HepG2 (cell line): ENCODE data around the gene PHKG1. TPM values are rescaled to one million over a fixed set of nuclear protein-coding genes. Genes with fewer than 3 reads are reported as not detected.

Experiments used
- ARID5B ChIP-seq: IDR thresholded peaks from 2 replicates; pipeline ENCODE4 v1.4.0; 2020; ENCODE audit warnings: mild to moderate bottlenecking, missing genetic modification reagents
- CBX2 ChIP-seq, 2 experiments: fragments of 200-600 bp in 1 of 2; sonication (generic); formaldehyde crosslinking in 1 of 2; IDR thresholded peaks; 2 replicates each; pipeline versions ENCODE4 v1.7.0 to v1.8.1; 2018 to 2022; ENCODE audit warnings: low read depth in 2 of 2, low read length in 1 of 2, mild to moderate bottlenecking in 1 of 2, missing genetic modification reagents in 1 of 2
- HNRNPL ChIP-seq: fragments of 200-400 bp; formaldehyde crosslinking; IDR thresholded peaks from 2 replicates; pipeline ENCODE4 v1.6.1; 2017; ENCODE audit warnings: mild to moderate bottlenecking, low read depth, low read length
- KAT7 ChIP-seq: IDR thresholded peaks from 2 replicates; pipeline ENCODE4 v1.6.1; 2018; ENCODE audit warnings: borderline replicate concordance, missing compliant biosample characterization
- KLF16 ChIP-seq, 2 experiments: sonication (generic) in 1 of 2; formaldehyde crosslinking in 1 of 2; IDR thresholded peaks; 2 replicates each; pipeline versions ENCODE4 v1.6.1 to v1.8.0; 2016 to 2023; ENCODE audit warnings: missing genetic modification reagents in 2 of 2, missing compliant biosample characterization in 1 of 2
- MAFG ChIP-seq: sonication (generic); formaldehyde crosslinking; IDR thresholded peaks from 2 replicates; pipeline ENCODE4 v1.5.1; 2020; ENCODE audit warnings: mild to moderate bottlenecking, missing genetic modification reagents
- NR2C2 ChIP-seq: sonication (generic); formaldehyde crosslinking; IDR thresholded peaks from 2 replicates; pipeline ENCODE4 v1.4.0; 2020; ENCODE audit warnings: missing genetic modification reagents, mild to moderate bottlenecking, moderate library complexity, borderline replicate concordance
- RFX5 ChIP-seq: IDR thresholded peaks from 2 replicates; pipeline ENCODE4 v1.6.1; 2011; ENCODE audit warnings: low read depth, low read length, improper control_type of control experiment
- SOX6 ChIP-seq, 2 experiments: fragments of 450-650 bp in 1 of 2; sonication (generic) in 1 of 2; formaldehyde crosslinking in 1 of 2; IDR thresholded peaks; 2 replicates each; pipeline versions ENCODE4 v1.4.0 to v1.6.1; 2017 to 2020; ENCODE audit warnings: antibody characterized with exemption in 1 of 2, mild to moderate bottlenecking in 1 of 2, missing genetic modification reagents in 1 of 2
- SPEN ChIP-seq: sonication (generic); formaldehyde crosslinking; IDR thresholded peaks from 2 replicates; pipeline ENCODE4 v1.5.1; 2020; ENCODE audit warnings: low read depth, mild to moderate bottlenecking, missing genetic modification reagents
- TBL1XR1 ChIP-seq: fragments of 150-350 bp; IDR thresholded peaks from 2 replicates; pipeline ENCODE4 v1.6.1; 2014; ENCODE audit warnings: borderline replicate concordance, low read length; ENCODE audit not compliant: partially characterized antibody
- ZBTB21 ChIP-seq: sonication (generic); formaldehyde crosslinking; IDR thresholded peaks from 2 replicates; pipeline ENCODE4 v1.4.0; 2020; ENCODE audit warnings: missing genetic modification reagents
- ZIK1 ChIP-seq: sonication (generic); formaldehyde crosslinking; IDR thresholded peaks from 2 replicates; pipeline ENCODE4 v1.5.0; 2020; ENCODE audit warnings: mild to moderate bottlenecking, low read depth, missing genetic modification reagents, borderline replicate concordance
- ZNF280D ChIP-seq: sonication (generic); formaldehyde crosslinking; IDR thresholded peaks from 2 replicates; pipeline ENCODE4 v1.5.1; 2020; ENCODE audit warnings: mild to moderate bottlenecking, missing genetic modification reagents
- ZNF501 ChIP-seq: sonication (generic); formaldehyde crosslinking; IDR thresholded peaks from 2 replicates; pipeline ENCODE4 v1.5.1; 2020; ENCODE audit warnings: mild to moderate bottlenecking, moderate library complexity, missing genetic modification reagents
- ZSCAN30 ChIP-seq: sonication (generic); formaldehyde crosslinking; IDR thresholded peaks from 2 replicates; pipeline ENCODE4 v1.5.0; 2020; ENCODE audit warnings: mild to moderate bottlenecking, missing genetic modification reagents
- polyA plus RNA-seq, 8 experiments: library from polyadenylated mRNA; depleted of rRNA in 3 of 8; stranded (reverse) in 7 of 8; unstranded in 1 of 8; fragments of >200 nt; fragmentation: Illumina TruSeq in 4 of 8; extraction: Trizol in 4 of 8; gene quantifications; 2 replicates each; pipeline versions ENCODE4 v1.2.1 to v1.2.3, GENCODE V29; 2011 to 2016; ENCODE audit warnings: low read depth in 4 of 8, missing spikeins in 1 of 8, mixed read lengths in 1 of 8; ENCODE audit not compliant: insufficient read depth in 1 of 8
- total RNA-seq, 5 experiments: library from RNA; depleted of rRNA; stranded (reverse); fragments of >200 nt; fragmentation: Illumina TruSeq; extraction: Trizol; gene quantifications; 2 replicates each; pipeline ENCODE4 v1.2.3, GENCODE V29; 2016; ENCODE audit warnings: low read depth in 1 of 5
- TF ChIP-seq, protein P1 (sequence below): fragments of 450-650 bp; IDR thresholded peaks from 2 replicates; pipeline ENCODE4 v1.6.1; 2017
- TF ChIP-seq, protein P2 (sequence below): IDR thresholded peaks from 2 replicates; pipeline ENCODE4 v1.6.1; 2016; ENCODE audit warnings: missing compliant biosample characterization, missing genetic modification reagents, borderline replicate concordance

Gene PHKG1
- total and polyA plus RNA-seq, 2 of the 13 experiments (the other 11 are each of a cell fraction or from before 2014, with no cell fraction given): 0.44 to 0.71 TPM

- TF ChIP-seq ARID5B (CRISPR knock-in tag) (peak; percentile 63; the same call in 1 of the 2 replicates), KLF16 (CRISPR knock-in tag; IDR thresholded peaks at IDR 0.05) (peak in 1 of 2 experiments; percentile 73; a peak in 2 of 4 replicates), TBL1XR1 (no peak), MAFG (CRISPR knock-in tag) (no peak), ZIK1 (peak; percentile 83), SPEN (CRISPR knock-in tag) (peak; percentile 95; the same call in 1 of the 2 replicates), KAT7 (CRISPR knock-in tag) (peak; percentile 75; the same call in 1 of the 2 replicates), ZNF501 (CRISPR knock-in tag) (peak; percentile 84), ZSCAN30 (CRISPR knock-in tag) (no peak), ZBTB21 (CRISPR knock-in tag) (no peak; the same call in 1 of the 2 replicates), ZNF280D (CRISPR knock-in tag) (peak; percentile 71), HNRNPL (0 out of 2 replicates have a peak, but pooled peaks have one; percentile 64), NR2C2 (CRISPR knock-in tag) (peak; percentile 76), RFX5 (no peak; the same call in 1 of the 2 replicates), CBX2 (IDR thresholded peaks at IDR 0.05; ENCODE audit: low read depth, low read length) (no peak), CBX2 (CRISPR knock-in tag; IDR thresholded peaks at IDR 0.05; ENCODE audit: low read depth) (no peak), SOX6 (IDR thresholded peaks at IDR 0.05) (no peak), SOX6 (CRISPR knock-in tag; IDR thresholded peaks at IDR 0.05) (peak; percentile 72)
- TF ChIP-seq, protein P1, sequence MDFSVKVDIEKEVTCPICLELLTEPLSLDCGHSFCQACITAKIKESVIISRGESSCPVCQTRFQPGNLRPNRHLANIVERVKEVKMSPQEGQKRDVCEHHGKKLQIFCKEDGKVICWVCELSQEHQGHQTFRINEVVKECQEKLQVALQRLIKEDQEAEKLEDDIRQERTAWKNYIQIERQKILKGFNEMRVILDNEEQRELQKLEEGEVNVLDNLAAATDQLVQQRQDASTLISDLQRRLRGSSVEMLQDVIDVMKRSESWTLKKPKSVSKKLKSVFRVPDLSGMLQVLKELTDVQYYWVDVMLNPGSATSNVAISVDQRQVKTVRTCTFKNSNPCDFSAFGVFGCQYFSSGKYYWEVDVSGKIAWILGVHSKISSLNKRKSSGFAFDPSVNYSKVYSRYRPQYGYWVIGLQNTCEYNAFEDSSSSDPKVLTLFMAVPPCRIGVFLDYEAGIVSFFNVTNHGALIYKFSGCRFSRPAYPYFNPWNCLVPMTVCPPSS: no peak
- TF ChIP-seq, protein P2, sequence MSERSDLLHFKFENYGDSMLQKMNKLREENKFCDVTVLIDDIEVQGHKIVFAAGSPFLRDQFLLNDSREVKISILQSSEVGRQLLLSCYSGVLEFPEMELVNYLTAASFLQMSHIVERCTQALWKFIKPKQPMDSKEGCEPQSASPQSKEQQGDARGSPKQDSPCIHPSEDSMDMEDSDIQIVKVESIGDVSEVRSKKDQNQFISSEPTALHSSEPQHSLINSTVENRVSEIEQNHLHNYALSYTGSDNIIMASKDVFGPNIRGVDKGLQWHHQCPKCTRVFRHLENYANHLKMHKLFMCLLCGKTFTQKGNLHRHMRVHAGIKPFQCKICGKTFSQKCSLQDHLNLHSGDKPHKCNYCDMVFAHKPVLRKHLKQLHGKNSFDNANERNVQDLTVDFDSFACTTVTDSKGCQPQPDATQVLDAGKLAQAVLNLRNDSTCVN (CRISPR knock-in tag): no peak; the same call in 1 of the 2 replicates
Observed at GRCh38 chr7:56051339-56052191, 41.2 kb downstream of the PHKG1 start, which contains the start of the genes CCT6A and PSPH (continued).
